GM19023 (cell line): ENCODE results near the gene RMI2.
"Not testable (repeated sequence)": the region's sequence is repeated elsewhere in the genome, so short reads cannot be mapped to it uniquely, and the experiment has no call there.

Experiments used
- ATAC-seq: cut with Tn5 transposase; IDR thresholded peaks from one replicate; pipeline ENCODE4 v1.9.1; 2021; ENCODE audit warnings: mild to moderate bottlenecking, moderate library complexity; ENCODE audit not compliant: unreplicated experiment

RMI2 gene

DNA sequence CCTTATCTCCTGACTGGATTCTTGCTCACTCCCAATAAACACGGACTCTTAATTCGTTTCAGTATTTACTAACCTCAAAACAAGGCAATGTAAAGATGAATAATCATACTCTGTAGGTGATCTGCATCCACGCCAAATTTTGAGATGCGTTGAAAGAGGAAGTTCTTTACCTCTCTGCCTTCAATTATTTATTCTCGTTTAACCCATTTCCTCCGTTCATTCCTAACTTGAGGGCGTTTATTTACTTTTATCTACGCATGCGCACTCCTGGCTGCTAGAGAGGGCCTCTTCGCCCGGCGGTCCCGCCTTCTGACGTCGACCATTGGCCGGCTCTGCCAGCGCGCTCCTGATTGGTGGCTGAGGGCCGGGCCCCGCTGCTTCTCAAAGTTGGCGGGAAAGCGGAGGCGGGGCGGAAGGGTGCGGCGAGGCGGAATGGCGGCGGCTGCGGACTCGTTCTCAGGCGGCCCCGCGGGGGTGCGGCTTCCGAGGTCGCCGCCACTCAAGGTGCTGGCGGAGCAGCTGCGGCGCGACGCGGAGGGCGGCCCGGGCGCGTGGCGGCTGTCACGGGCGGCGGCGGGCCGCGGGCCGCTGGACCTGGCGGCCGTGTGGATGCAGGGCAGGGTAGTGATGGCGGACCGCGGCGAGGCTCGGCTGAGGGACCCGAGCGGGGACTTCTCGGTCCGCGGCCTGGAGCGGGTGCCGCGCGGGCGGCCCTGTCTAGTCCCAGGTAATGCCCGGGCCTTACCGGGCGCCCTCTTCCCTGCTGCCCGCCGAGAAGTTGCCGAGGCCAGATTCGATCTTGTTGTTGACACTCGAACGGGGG lies at the start of gene RMI2:
TSS of gene RMI2 (plus strand) at position 420 of the 823 bp plus-strand sequence. CDS start at position 433, 13 bp downstream.
- ATAC-seq: peak; percentile 99

DNA sequence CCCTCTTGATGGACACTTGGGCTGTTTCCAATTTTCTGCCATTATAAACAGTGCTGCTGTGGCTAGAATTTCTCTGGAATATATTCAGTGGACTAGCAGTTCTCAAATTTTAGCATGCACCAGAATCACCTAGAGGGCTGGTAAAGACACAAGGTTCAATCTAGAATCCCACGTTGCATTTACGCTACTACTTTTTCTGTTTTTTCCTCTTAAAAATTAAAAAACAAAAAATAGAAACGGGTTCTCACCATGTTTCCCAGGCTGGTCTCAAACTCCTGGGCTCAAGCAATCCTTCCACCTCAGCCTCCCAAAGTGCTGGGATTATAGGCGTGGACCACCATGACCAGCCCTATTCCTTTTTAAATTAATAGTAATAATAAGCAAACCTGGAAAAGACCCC lies 49.6 kb upstream of the RMI2 start:
- no peak for ATAC-seq

DNA sequence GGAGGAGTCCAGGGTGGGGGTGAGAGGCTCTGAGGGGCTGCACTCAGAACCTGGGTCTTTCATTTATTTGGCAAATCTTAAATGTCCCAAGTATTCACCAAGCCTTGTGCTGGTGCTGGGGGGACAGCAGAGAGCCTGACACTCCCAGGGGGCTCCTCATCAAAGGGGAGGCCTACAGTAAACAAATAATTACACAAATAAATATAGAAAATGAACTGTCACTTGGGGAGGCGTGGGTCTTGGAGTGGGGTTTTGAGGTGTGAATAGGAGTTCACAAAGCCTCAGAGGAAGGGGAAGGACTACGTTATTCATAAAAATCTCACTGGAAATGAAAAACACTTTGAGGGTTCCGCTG lies 48.9 kb upstream of the RMI2 start:
- no peak for ATAC-seq

DNA sequence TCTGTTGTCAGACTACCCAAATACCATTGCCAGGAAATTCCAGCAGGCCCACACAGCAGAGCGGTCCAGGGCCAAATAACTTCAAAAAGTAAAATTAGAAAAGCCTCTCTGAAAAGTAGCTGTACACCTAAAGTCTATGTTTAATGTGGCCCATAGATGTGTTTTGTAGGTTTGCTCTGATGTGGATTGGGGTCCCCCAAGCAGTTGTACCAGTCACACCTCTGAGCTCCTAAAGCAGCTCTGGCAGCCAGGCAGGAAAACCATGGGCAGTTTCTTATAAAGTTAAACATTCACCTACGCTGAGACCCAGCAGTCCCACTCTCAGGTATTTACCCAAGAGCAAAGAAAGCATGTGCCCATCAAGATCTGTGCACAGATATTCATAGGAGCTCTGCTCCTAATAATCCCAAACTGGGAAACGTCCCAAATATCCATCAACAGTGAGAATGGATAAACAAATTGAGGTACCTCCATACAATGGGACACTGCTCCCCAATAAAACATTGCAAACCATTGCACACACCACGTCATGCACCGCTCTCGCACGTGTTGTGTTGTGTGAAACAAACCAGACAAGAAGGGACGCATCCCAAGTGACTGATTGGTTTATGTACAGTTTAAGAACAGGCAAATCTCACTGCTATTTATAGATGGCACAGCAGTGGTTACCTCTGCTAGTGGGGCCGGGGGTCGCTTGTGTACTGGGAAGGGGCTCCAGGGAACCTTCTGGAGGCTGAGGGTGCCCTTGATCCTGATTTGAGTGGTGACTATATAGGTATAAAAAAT lies 48.4 kb upstream of the RMI2 start:
- ATAC-seq: no peak

DNA sequence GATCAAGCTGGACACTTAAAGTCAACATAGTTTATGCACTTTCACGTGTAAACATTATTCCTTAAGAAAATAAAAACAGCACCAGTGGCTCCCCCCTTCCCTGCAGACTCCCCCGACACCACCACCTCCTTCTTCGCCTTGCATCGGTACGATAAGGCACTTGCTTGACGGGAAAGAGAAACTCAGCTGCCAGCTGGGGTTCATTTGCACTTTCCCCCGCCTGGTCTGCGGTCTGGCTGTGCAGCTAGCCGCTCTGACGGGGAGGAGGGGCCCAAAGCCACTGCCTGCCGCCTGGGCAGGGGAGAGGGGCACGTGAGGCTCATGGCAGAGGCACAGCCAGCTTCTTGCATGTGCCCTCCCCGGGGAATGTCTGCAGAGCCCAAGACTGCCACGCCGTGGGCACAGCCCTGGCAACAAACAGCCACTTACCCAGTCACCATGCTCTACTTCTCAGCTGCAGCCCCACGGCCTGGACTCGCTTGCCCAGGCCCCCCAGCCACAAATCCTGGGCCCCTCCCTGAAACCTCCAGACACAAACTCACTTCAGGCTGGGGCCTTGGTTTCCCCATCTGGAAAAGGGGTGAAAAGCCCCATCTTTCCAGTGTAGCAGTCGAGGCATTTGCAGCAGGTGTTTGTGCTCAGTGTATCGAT lies 47.6 kb upstream of the RMI2 start:
- peak; percentile 85 for ATAC-seq

DNA sequence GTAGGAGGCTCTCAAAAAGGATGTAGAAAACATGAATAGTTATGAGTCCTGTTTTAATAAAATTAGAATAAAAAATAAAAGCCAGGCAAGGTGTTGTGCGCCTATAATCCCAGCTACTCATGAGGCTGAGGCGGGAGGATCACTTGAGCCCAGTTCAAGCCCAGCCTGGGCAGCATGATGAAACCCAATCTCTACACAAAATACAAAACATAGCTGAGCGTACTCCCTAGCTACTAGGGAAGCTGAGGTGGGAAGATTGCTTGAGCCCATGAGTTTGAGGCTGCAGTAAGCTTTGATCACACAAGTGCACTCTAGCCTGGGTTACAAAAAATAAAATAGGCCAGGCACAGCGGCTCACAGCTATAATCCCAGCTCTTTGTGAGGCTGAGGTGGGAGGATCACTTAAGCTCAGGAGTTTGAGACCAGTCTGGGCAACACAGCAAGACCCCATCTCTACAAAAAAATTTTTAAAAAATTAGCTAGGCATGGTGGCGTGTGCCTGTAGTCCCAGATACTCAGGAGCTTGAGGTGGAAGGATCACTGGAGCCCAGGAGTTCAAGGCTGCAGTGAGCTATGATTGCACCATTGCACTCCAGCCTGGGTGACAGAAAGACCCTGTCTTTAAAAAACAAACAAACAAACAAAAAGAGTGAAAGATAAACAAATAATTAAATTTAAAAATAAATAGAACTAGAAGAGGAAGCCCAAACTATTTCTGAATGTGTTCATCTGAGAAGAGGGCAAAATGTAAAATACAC lies 46.9 kb upstream of the RMI2 start:
- ATAC-seq: no peak

DNA sequence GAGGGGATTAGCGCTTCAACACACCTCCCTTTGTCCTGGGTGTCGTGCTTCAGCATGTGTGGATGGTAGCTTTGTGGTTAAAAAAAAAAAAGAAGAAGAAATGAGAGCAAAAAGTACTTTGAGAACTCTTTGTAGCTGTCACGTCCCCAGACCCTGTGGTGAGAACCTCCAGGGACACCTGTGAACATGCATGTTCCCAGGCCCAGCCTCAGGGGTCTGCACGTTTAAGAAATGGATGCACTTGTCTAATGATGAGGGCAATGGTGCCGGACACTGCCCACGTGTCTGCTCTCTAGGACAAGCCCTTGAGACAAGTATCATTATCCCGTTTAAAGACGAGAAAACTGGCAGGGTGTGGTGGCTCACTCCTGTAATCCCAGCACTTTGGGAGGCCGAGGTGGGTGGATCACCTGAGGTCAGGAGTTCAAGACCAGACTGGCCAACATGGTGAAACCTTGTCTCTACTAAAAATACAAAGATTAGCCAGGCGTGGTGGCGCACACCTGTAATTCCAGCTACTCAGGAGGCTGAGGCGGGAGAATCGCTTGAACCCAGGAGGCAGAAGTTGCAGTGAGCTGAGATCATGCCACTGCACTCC lies 46.2 kb upstream of the RMI2 start:
- ATAC-seq: not testable (repeated sequence)

DNA sequence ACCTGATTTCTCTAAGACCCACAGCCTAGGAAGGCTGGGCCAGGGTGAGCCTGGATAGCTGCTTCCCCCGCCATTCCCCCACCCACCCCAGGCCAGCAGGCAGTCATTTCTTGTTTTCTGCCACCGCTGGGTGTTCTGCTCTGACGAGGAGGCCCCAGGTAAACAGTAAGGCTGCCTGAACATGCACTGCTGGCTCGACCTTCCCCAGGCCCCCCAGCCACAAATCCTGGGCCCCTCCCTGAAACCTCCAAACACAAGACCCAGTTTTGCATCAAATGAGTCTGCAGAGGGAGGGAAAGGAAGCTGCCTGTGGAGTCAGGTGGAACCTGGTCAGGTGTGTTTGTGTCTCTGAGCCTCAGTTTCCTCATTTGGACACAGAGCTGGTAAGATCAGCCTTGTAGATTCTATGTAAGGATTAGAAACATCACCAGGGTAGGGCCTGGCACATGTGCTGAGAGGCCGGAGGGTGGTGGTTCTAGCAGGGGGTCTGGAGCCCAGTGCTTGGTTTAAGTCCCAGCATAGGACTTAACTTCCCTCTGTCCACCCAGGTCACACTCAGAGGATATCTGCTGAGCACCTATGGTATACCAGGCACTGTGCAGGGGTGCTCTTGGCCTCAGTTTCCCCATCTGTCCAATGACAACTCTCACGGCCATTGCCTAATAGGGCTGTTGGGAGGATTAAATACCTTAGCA lies 45.2 kb upstream of the RMI2 start:
- no peak for ATAC-seq

DNA sequence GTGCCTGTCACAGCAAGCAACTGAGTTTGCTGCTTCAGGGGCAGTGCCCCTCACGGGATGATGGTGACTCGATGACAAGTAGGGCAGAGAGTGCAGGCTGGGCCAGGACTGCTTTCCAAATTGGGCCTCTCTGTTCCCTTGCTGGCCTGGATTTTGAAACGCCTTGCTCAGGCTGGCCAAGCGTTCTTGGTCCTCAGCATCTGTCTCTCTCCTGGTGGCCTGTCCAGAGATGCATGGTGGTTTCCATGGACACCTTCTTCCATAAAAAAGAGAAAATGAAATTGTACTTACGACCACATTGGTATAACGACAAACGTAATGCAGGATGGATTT lies 44.7 kb upstream of the RMI2 start:
- no peak for ATAC-seq

DNA sequence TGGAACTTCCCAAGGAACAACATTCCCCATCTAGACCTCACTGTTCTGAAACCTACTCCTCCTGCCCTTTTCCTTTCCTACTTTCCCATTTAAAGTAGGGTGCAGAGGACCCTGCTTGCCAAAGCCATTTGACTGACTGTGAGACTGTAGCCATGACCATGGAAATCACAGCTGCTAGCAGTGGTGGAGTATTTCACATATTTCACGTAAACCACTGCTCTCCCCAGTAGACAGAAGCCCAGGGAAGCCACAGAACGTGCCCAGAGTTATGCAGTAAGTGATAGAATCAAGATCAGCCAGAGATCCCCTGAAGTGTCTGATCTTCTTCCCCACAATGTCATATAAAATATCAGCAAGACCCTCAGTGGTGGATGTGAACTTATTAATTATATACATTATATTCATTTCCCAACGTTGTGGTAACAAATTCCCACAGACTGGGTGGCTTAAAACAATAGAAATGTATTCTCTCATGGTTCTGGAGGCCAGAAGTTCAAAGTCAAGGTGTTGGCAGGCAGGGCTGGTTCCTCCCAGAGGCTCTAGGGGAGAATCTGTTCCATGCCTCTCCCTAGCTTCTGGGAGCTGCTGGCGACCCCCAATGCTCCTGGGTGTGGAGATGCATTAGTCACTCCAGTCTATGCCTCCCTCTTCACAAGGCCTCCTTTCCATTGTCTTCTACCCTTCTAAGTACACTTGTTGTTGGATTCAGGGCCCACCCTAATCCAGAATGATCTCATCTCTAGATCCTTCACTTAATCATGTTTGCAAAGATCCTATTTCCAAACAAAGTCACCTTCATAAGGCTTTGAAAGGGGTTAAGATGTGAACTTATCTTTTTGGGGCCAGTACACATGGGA lies 43.4 kb upstream of the RMI2 start:
- no peak for ATAC-seq

DNA sequence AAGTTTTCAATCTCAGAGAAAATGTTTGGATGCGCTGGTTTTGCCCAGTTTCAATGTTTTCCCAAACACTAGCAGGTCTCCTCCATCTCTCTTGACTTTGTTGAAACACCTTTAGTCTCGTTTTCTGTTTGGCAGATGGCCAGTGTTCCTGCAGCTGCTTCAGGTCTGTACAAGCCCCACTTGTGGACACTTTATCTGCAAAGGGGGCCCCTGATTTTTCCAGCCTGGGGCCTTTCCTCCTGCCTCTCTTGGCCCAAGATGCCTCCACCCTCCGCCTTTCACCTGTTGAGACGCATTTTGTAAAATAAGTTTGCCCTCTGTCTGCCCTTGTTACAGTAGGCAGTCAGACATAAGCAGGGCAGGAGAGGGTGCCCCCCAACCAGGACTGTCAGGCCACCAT lies 42.3 kb upstream of the RMI2 start:
- no peak for ATAC-seq

DNA sequence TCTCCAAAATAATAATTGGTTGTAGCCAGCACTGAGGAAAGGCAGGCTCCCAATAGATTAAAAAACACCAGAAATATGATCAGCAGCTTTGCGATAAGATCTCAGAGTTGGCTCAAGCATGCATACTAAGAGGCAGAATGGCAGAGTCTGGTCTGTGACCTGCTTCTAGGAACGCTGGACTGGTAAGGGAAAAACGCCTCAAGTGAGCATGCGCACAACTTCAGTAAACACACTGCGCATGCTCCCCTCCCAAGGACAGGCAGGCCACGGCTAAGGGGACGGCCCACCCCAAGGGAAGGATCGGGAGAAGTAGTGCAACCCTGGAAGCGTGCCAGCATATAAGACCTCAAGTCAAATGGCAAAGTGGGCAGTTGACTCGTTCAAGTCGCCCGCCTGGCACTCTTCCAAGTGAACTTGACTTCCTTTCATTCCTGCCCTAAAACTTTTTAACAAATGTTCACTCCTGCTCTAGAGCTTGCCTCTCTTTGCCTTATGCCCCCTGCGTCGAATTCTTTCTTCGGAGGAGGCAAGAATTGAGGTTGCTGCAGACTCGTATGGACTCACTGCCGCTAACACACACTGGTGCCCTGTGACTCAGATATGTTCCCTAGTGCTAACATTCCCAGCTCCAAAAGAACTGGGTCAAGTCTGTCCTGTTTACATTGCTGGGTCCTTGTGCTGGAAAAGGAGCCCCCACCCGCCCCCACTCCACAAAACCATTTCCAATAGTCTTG lies 41.7 kb upstream of the RMI2 start:
- ATAC-seq: no peak

DNA sequence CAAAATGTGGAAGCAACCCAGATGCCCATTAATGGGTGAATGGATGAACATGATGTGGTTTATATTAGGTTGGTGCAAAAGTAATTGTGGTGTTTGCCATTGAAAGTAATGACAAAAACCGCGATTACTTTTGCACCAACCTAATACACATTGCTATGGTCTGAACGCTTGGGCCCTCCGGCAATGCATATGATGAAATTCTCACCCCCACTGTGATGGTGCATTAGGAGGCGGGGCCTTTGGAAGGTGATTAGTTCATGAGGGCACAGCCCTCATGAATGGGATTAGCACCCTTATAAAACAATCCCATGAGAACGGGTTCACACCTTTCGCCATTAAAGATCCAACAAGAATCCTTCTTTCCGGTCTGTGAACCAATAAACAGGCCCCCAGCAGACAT lies 38.9 kb upstream of the RMI2 start:
- no peak for ATAC-seq

DNA sequence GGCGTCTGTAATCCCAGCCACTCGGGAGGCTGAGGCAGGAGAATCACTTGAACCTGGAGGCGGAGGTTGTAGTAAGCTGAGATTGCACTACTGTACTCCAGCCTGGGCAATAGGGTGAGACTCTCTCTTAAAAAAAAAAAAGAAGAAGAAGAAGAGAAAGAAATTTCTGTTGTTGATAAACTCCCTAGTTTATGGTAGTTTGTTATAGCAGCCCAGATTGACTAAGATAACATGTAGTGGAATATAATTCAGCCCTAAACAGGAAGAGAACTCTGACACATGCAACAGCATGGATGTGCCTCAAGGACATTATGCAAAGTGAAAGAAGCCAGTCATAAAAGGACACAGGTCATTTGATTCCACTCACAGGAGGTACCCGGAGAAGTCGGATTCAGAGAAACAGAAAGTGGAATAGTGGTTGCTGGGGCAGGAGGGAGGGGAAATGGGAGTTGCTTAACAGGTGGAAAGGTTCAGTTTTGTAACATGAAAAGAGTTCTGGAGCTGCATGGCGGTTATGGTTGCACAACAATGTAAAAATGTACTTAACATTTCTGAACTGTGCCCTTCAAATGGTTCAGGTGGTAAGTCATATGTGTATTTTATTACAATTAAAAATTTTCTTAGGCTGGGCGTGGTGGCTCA lies 38.1 kb upstream of the RMI2 start:
- no peak for ATAC-seq

DNA sequence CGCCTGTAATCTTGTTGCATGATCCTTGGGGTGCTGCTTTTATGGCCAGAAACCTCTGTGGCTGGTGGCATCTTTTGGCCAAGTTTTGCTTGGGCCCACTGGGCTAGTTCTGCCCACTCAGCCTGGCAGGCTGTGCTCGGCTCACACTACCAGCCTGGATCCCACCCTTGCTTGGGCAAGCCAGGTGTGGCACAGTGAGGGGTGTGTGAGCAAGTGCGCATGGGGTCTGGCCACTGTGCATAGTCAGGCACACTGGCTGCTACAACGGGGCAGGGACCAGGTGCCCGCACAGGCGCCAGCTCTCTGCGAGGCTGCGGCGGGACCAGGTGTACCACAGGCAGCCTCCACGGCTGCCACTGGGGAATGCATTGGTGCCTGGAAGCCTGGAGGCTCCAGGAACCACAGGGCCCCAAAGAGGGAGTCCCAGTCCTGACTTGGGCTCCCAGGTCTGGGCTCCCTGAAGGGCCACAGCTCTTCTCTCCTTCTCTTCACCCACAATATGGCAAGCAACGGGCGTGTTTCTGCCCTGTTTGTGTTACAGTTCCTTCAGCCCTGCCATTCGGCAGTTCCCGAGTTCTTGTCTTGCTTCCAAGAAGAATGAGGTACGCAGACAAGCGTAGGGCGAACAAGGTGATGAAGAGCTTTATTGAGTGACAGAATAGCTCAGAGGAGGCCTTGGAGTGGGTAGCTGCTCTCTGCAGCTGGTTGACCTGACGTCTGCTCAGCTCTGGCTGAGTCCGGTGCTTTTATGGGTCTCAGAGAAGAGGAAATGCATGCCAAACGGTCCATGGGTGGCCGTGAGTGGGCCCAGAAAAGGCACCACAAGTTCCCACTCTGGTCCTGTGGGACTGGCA lies 37.4 kb upstream of the RMI2 start:
- ATAC-seq: no peak

DNA sequence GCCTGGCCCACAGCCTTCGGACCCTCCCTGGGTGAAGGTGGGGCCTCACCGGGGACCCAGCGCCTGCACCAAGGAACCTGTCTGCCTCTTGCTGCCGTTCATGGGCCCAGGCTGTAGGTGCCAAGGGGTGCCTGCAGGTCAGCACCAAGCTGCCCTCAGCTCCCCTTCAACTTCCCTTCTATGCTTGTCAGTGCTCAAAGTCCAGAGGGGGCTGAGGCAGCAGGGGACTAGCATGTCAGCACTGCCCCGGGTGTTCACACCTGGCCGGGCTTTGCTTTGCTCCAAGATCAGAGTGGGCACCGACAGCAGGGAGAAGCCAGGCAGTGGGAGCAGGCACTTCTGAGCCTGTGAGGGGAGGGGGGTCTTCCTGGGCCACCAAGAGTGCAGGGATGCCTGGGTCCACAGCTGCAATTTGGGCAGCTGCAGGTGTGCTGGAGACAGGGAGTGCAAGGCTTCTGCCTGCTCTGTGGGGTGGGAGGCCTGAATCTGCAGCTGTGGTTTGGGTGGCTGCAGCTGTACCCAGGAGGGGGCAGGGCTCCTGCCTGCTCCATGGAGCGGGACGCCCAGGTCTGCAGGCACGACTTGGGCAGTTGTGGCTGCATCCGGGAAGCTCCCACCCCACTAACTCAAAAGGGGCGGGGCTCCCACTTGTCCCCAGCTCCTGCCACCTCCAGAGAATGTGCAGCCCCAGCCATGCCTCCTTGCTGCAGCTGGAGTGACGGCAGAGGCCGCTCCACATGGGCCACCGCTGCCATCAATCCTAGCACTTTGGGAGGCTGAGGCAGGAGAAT lies 36.6 kb upstream of the RMI2 start:
- no peak for ATAC-seq
